Measurements from ENCODE around the gene SIM2. TPM values are rescaled to one million over a fixed set of nuclear protein-coding genes. Genes with fewer than 3 reads are reported as not detected.

SIM2 gene
- total and polyA plus RNA-seq, 2 donors, result 0.06 to 0.63 TPM

DNA sequence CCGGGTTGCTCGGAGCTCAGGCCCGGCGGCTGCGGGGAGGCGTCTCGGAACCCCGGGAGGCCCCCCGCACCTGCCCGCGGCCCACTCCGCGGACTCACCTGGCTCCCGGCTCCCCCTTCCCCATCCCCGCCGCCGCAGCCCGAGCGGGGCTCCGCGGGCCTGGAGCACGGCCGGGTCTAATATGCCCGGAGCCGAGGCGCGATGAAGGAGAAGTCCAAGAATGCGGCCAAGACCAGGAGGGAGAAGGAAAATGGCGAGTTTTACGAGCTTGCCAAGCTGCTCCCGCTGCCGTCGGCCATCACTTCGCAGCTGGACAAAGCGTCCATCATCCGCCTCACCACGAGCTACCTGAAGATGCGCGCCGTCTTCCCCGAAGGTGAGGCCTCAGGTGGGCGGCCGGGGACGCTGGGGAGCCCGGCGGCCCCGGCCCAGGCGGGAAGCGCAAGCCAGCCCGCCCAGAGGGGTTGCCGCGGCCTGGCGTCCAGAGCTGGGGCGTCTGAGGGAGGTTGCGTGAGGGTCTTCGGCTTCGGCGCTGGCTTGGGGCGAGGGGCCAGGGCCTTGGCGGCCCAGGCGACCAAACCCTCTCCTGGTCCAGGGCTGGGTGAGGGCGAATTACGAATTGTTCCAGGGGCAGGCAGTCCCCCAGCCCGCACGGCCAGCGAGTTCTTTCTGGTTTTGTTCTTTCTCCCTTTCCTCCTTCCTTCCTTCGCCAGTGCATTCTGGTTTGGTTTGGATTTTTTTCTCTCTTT lies 805 bp downstream of the SIM2 start:
- DNase-seq (ENCODE audit: extremely low spot score), result no peak
- H3K36me3 ChIP-seq (ENCODE audit: insufficient read depth), result no peaks in the 10 kb centered on the region
- peaks cover 6% of the 10 kb centered on the region for H3K4me1 ChIP-seq (ENCODE audit: insufficient read depth)
- WGBS, result 4% methylated on average over 67 of the region's 67 CpGs
- H3K4me3 ChIP-seq (ENCODE audit: low read depth, low read length), result peak overlapping the region; percentile 39
- no peak overlapping the region for H3K27ac ChIP-seq (ENCODE audit: low read depth)

DNA sequence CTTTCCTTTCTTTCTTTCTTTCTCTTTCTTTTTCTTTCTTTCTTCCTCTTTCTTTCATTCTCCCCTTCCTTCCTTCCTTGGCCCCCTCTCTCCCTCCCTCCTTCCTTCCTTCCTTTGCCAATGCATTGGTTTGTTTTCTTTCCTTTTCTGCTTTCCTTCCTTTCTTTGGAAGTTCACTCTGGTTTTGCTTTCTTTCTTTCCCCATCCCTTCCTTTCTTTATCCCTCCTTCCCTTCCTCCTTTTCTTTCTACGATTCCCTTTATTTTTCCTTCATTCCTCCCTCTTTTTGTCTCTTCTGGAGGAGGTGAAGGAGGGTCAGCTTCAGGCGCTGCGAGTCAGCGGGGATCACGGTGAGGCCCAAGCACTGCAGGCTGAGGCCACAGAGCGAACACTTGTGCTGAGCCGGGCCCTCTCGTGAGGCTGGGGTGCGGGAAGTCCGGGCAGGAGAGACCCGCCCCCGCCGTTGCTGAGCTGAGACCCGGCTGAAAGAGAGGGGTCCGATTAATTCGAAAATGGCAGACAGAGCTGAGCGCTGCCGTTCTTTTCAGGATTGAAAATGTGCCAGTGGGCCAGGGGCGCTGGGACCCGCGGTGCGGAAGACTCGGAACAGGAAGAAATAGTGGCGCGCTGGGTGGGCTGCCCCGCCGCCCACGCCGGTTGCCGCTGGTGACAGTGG lies 1.5 kb downstream of the SIM2 start:
- 7% methylated on average over 30 of the region's 30 CpGs for WGBS
- H3K4me3 ChIP-seq (ENCODE audit: low read depth, low read length), result no peak overlapping the region
- H3K36me3 ChIP-seq (ENCODE audit: insufficient read depth), result no peaks in the 10 kb centered on the region
- no peak for DNase-seq (ENCODE audit: extremely low spot score)
- H3K4me1 ChIP-seq (ENCODE audit: insufficient read depth), result peaks cover 6% of the 10 kb centered on the region
- H3K27ac ChIP-seq (ENCODE audit: low read depth), result no peak overlapping the region

DNA sequence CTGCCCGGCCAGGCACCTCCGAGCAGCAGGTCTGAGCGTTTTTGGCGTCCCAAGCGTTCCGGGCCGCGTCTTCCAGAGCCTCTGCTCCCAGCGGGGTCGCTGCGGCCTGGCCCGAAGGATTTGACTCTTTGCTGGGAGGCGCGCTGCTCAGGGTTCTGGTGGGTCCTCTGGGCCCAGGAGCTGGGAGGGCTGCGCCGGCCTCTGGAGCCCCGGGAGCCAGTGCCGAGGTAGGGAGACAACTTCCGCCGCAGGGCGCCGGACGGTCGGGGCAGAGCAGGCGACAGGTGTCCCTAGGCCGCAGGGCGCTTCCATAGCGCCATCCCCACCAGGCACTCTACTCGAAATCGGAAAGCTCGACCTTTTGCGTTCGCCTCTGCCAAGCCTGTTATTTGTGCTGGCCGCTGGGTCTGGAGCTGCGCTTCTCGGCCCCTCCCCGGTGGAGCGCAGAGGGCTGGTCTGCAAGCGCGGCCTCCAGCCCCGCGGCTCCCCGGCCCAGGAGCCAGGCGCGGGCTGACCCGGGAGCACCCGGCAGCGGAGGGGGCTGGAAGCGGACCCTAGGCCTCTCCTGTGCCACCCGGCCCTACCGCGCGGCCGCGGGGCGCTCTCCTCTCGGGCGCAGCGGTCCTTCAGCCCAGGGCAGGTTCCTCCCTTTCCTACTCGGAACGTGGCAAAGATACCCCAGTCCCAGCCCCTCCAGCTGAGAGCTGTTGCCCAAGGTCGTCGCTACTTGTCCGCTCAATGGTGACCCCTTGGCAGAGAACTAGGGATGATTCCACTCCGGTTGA lies 2.2 kb downstream of the SIM2 start:
- Histone ChIP-seq H3K27ac (ENCODE audit: low read depth) (no peak overlapping the region), H3K4me3 (ENCODE audit: low read depth, low read length) (no peak overlapping the region), H3K36me3 (ENCODE audit: insufficient read depth) (no peaks in the 10 kb centered on the region), H3K4me1 (ENCODE audit: insufficient read depth) (peaks cover 6% of the 10 kb centered on the region)
- no peak for DNase-seq (ENCODE audit: extremely low spot score)
- 5% methylated on average over 65 of the region's 65 CpGs for WGBS

DNA sequence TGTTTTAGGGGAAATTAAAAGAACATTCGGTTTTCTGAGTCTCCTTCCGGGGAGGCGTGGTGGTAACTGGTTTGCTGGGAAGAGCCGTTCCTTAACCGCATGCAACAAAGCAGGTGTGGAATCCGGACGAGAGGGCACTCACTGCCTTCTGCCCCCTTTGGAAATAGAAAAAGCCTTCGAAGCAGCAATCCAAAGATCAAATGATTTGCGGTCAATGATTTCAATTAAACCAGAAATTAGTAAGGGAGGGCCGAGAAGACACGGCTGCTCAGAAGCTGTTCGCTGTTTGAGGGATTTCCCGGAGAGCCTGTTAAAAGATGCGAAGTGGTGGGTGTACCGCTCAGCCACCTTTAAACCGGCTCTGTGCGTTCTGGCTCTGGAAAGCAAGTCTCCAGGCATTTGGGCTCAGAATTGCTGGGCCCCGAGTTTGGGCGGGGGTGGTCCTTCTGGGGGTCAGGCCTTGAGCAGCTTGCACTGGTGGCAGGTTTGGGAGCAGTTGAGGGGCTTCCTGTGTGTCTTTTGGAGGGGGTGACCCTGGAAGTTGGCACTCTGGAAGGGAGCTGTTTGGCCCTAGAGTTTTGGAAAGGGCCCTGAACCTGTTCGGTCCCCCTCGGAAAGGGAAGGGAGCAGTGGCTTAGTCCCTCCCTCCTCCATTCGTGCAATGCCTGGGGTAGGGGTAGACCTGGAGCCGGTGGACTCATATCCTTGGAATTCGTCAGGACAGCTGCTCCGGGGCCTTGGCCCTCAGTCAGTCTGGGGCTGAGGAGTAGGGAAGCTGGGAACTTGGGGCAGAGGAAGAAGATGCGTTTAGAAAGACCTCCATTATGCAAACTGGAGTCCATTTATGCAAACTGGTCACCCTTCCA lies 3.1 kb downstream of the SIM2 start:
- H3K4me1 ChIP-seq (ENCODE audit: insufficient read depth), result peaks cover 6% of the 10 kb centered on the region
- DNase-seq (ENCODE audit: extremely low spot score), result no peak
- H3K36me3 ChIP-seq (ENCODE audit: insufficient read depth), result no peaks in the 10 kb centered on the region
- no peak overlapping the region for H3K27ac ChIP-seq (ENCODE audit: low read depth)
- H3K4me3 ChIP-seq (ENCODE audit: low read depth, low read length), result no peak overlapping the region
- WGBS, result 23% methylated on average over 26 of the region's 26 CpGs

DNA sequence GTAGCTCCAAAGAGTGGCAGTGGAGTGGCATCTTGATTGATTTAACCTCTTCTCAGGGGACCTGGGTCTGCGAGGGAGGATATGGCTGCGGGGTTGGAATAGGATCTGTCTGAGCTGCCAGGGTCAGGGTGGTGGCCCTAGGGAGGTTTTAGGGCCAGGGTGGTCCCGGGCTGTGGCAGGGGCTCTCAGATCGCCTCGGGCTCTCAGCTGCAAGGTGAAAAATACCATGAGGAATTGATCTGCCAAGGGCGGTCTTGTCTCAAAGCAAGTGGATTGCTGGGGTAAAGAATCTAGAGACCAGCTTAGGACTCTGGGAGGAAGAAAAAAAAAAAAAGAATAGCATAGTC lies 3.7 kb downstream of the SIM2 start:
- peaks cover 6% of the 10 kb centered on the region for H3K4me1 ChIP-seq (ENCODE audit: insufficient read depth)
- H3K4me3 ChIP-seq (ENCODE audit: low read depth, low read length), result no peak overlapping the region
- no peak overlapping the region for H3K27ac ChIP-seq (ENCODE audit: low read depth)
- no peak for DNase-seq (ENCODE audit: extremely low spot score)
- 38% methylated on average over 6 of the region's 6 CpGs for WGBS
- H3K36me3 ChIP-seq (ENCODE audit: insufficient read depth), result no peaks in the 10 kb centered on the region

DNA sequence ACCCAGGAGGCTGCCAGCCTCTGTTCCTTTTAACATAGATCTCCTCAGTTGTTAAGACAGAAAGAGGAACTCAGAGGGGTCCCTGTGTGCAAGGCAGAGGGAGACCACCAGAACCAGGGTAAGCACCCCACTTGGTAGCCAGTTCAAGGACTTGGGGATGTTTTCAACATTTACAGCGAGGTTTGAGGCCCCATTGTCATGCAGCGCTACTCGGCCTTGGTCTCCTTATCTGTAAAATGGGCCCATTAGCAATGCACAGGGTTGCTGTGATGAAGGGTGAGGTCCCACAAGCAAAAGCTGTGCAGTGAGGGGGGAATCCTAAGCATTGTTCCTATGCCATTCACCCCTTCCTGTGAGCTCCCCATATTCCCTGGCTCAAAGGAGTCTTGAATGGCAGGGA lies 4.2 kb downstream of the SIM2 start:
- H3K4me1 ChIP-seq (ENCODE audit: insufficient read depth), result peaks cover 6% of the 10 kb centered on the region
- WGBS, result 59% methylated on average over 3 of the region's 3 CpGs
- DNase-seq (ENCODE audit: extremely low spot score), result no peak

DNA sequence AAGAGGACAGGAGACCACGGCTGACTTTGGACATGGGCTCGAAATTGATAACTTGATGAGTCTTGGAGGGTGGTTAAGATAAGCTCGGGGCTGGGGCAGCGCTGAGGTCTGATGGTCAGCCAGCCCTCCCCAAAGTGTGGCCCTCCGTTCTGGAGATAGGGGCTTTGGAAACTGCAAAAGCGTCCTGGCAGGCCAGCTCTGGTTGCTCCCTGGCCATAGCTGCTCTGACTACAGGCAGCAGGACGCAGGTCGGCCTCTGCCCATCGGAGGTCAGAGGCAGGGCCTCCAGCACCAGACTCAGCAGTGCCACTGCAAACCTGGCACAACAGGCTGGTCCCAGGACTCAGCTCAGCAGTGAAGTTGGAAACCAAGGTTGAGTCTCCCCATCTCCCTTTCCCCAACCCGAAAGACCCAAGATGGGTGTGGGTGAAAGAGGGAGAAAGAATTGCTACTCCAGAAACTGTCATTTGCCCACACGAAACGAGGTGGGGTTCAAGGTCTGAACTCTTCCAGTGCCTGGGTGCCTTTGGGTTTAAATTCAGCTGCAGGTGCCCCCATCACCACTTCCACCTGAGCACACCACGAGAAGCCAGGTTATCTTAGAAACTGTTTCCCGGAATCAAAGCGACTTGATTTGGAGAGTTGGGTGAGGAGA lies 4.8 kb downstream of the SIM2 start:
- WGBS, result 24% methylated on average over 15 of the region's 15 CpGs
- Histone ChIP-seq H3K36me3 (ENCODE audit: insufficient read depth) (no peaks in the 10 kb centered on the region), H3K4me3 (ENCODE audit: low read depth, low read length) (no peak overlapping the region), H3K4me1 (ENCODE audit: insufficient read depth) (peaks cover 3% of the 10 kb centered on the region), H3K27ac (ENCODE audit: low read depth) (no peak overlapping the region)
- no peak for DNase-seq (ENCODE audit: extremely low spot score)

More for the DNA sequence above, 4.2 kb downstream of the SIM2 start:
- no peak overlapping the region for H3K27ac ChIP-seq (ENCODE audit: low read depth)
- no peaks in the 10 kb centered on the region for H3K36me3 ChIP-seq (ENCODE audit: insufficient read depth)
- H3K4me3 ChIP-seq (ENCODE audit: low read depth, low read length), result no peak overlapping the region

DNA sequence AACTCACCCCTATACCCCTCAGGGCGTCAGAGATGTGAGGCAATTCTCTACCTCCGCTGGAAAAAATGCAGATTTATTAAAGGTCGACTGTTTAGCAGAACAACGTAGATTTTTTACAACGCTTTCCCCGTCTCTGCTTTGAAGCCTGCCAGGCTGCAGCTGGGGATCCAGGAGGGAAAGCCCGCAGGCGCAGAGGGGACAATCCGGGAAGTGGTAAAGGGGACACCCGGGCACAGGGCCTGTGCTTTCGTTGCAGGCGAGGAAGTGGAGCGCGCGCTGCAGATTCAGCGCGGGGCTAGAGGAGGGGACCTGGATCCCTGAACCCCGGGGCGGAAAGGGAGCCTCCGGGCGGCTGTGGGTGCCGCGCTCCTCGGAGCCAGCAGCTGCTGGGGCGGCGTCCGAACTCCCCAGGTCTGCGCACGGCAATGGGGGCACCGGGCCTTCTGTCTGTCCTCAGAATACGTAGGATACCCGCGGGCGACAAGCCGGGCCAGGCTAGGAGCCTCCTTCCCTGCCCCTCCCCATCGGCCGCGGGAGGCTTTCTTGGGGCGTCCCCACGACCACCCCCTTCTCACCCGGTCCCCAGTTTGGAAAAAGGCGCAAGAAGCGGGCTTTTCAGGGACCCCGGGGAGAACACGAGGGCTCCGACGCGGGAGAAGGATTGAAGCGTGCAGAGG lies 5.5 kb downstream of the SIM2 start:
- Histone ChIP-seq H3K27ac (ENCODE audit: low read depth) (no peak overlapping the region), H3K4me3 (ENCODE audit: low read depth, low read length) (no peak overlapping the region), H3K36me3 (ENCODE audit: insufficient read depth) (no peaks in the 10 kb centered on the region), H3K4me1 (ENCODE audit: insufficient read depth) (peaks cover 1% of the 10 kb centered on the region)
- 5% methylated on average over 49 of the region's 49 CpGs for WGBS
- no peak for DNase-seq (ENCODE audit: extremely low spot score)

DNA sequence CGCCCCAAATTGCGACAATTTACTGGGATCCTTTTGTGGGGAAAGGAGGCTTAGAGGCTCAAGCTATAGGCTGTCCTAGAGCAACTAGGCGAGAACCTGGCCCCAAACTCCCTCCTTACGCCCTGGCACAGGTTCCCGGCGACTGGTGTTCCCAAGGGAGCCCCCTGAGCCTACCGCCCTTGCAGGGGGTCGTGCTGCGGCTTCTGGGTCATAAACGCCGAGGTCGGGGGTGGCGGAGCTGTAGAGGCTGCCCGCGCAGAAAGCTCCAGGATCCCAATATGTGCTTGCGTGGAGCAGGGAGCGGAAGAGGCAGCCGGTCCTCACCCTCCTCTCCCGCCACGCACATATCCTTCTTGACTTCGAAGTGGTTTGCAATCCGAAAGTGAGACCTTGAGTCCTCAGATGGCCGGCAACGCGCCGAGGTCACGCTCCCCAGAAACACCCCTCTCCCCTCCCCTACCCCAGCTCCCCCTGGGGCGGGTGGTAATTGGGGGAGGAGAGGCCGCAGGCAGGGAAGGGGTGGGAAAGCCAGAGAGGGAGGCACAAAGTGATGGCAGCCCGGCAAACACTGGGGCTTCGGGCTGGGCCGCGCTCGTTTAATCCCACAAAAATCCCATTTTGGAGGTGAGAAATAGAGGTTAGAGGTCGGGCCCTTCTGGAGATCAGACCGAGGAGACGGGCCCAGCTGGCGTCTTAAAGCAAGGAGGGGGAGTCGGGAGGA lies 6.2 kb downstream of the SIM2 start:
- no peak overlapping the region for H3K4me3 ChIP-seq (ENCODE audit: low read depth, low read length)
- 5% methylated on average over 39 of the region's 39 CpGs for WGBS
- no peaks in the 10 kb centered on the region for H3K36me3 ChIP-seq (ENCODE audit: insufficient read depth)
- peaks cover under 1% of the 10 kb centered on the region for H3K4me1 ChIP-seq (ENCODE audit: insufficient read depth)
- H3K27ac ChIP-seq (ENCODE audit: low read depth), result no peak overlapping the region
- no peak for DNase-seq (ENCODE audit: extremely low spot score)

DNA sequence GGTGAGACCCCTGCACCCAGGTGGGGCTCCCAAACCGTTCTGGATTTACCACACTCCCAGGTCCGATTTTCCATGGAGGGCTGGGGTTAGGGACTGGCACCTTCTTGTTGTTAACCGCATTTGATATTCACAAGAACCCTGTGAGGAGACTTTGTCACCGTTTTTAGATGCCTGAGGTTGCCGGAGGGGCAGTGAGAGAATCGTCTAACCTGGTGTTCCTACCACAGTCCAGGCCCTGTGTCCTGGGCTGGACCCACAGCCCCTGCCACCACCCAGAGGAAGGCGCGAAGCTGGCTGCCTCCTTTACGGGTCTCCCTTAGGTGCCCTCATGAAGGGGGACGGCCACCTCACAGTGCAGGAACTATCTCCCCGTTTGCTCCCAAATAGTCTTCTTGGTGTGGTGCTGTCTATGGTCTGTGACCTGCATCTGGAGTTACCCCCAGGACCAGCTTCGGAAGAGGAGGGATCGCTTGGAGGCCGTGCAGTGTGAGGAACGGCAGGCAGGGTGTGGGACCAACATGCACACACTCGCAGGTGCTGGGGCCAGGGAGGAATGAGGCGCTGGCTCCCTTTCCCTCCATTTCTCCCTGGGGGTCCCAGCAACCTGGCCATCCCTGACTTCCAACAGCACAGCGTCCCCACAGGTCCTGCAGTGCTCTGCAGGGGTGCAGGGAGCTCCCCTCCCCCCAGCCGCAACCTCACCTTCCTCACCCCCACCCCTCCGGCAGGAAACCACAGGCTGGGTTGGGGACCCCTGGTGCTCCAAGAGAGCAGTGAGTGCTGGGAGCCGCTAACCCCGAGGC lies 7.0 kb downstream of the SIM2 start:
- Histone ChIP-seq H3K4me1 (ENCODE audit: insufficient read depth) (peaks cover 2% of the 10 kb centered on the region), H3K4me3 (ENCODE audit: low read depth, low read length) (no peak overlapping the region), H3K27ac (ENCODE audit: low read depth) (no peak overlapping the region), H3K36me3 (ENCODE audit: insufficient read depth) (no peaks in the 10 kb centered on the region)
- WGBS, result 9% methylated on average over 22 of the region's 22 CpGs
- no peak for DNase-seq (ENCODE audit: extremely low spot score)

DNA sequence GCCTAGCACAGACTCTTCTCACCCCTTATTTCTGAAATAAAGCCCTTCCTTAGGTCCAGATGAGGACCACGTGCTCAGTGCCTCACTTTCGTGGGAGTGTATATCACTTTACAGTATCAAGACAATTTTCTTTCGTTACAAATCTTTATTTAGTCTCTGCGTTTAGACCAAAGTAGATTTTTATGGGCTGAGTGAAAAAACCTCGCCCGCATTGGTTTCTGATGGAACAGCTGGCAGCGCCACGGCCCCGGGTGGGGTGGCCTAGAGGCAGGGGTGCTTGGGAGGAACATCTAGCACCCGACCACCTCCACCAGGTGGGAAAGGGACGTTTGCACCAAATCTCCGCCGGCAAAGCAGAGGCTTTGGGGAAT lies 7.6 kb downstream of the SIM2 start:
- DNase-seq (ENCODE audit: extremely low spot score), result no peak
- 12% methylated on average over 13 of the region's 13 CpGs for WGBS
- Histone ChIP-seq H3K4me3 (ENCODE audit: low read depth, low read length) (no peak overlapping the region), H3K36me3 (ENCODE audit: insufficient read depth) (no peaks in the 10 kb centered on the region), H3K4me1 (ENCODE audit: insufficient read depth) (peaks cover 2% of the 10 kb centered on the region), H3K27ac (ENCODE audit: low read depth) (no peak overlapping the region)
